ENCODE data around the gene LSM4. TPM values are rescaled to one million over a fixed set of nuclear protein-coding genes. Genes with fewer than 3 reads are reported as not detected.

Gene LSM4
- total and polyA plus RNA-seq, 2 of the 13 experiments (the other 11 are each of a cell fraction or from before 2014, with no cell fraction given): 65.8 to 166 TPM

GRCh38 chr19:18317961-18318800 is 4.7 kb downstream of the LSM4 start (continued):
- peak; percentile 81 for TF ChIP-seq TEAD3 (CRISPR knock-in tag; optimal IDR thresholded peaks at IDR 0.05; ENCODE audit: borderline replicate concordance)
- no peak for TF ChIP-seq ZFP62 (CRISPR knock-in tag; IDR thresholded peaks at IDR 0.05)
- no peak for TF ChIP-seq ZNF382 (CRISPR knock-in tag; IDR thresholded peaks at IDR 0.05; ENCODE audit: borderline replicate concordance)
- TF ChIP-seq SMYD3 (CRISPR knock-in tag; IDR thresholded peaks at IDR 0.05): no peak
- TF ChIP-seq ZNF564 (CRISPR knock-in tag; IDR thresholded peaks at IDR 0.05): no peak
- TF ChIP-seq PHF21A (CRISPR knock-in tag; IDR thresholded peaks at IDR 0.05): peak; percentile 76
- 0 out of 2 replicates have a peak, but pooled peaks have one; percentile 47 for TF ChIP-seq HDAC2 (CRISPR knock-in tag; IDR thresholded peaks at IDR 0.05)
- no peak for TF ChIP-seq POLR2AphosphoS2 (IDR thresholded peaks at IDR 0.05; ENCODE audit: low read depth, low read length)
- no peak for TF ChIP-seq NR1H2 (CRISPR knock-in tag; IDR thresholded peaks at IDR 0.05; ENCODE audit: borderline replicate concordance, low read depth)
- TF ChIP-seq, protein P1, sequence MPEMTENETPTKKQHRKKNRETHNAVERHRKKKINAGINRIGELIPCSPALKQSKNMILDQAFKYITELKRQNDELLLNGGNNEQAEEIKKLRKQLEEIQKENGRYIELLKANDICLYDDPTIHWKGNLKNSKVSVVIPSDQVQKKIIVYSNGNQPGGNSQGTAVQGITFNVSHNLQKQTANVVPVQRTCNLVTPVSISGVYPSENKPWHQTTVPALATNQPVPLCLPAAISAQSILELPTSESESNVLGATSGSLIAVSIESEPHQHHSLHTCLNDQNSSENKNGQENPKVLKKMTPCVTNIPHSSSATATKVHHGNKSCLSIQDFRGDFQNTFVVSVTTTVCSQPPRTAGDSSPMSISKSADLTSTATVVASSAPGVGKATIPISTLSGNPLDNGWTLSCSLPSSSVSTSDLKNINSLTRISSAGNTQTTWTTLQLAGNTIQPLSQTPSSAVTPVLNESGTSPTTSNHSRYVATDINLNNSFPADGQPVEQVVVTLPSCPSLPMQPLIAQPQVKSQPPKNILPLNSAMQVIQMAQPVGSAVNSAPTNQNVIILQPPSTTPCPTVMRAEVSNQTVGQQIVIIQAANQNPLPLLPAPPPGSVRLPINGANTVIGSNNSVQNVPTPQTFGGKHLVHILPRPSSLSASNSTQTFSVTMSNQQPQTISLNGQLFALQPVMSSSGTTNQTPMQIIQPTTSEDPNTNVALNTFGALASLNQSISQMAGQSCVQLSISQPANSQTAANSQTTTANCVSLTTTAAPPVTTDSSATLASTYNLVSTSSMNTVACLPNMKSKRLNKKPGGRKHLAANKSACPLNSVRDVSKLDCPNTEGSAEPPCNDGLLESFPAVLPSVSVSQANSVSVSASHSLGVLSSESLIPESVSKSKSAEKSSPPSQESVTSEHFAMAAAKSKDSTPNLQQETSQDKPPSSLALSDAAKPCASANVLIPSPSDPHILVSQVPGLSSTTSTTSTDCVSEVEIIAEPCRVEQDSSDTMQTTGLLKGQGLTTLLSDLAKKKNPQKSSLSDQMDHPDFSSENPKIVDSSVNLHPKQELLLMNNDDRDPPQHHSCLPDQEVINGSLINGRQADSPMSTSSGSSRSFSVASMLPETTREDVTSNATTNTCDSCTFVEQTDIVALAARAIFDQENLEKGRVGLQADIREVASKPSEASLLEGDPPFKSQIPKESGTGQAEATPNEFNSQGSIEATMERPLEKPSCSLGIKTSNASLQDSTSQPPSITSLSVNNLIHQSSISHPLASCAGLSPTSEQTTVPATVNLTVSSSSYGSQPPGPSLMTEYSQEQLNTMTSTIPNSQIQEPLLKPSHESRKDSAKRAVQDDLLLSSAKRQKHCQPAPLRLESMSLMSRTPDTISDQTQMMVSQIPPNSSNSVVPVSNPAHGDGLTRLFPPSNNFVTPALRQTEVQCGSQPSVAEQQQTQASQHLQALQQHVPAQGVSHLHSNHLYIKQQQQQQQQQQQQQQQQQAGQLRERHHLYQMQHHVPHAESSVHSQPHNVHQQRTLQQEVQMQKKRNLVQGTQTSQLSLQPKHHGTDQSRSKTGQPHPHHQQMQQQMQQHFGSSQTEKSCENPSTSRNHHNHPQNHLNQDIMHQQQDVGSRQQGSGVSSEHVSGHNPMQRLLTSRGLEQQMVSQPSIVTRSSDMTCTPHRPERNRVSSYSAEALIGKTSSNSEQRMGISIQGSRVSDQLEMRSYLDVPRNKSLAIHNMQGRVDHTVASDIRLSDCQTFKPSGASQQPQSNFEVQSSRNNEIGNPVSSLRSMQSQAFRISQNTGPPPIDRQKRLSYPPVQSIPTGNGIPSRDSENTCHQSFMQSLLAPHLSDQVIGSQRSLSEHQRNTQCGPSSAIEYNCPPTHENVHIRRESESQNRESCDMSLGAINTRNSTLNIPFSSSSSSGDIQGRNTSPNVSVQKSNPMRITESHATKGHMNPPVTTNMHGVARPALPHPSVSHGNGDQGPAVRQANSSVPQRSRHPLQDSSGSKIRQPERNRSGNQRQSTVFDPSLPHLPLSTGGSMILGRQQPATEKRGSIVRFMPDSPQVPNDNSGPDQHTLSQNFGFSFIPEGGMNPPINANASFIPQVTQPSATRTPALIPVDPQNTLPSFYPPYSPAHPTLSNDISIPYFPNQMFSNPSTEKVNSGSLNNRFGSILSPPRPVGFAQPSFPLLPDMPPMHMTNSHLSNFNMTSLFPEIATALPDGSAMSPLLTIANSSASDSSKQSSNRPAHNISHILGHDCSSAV (CRISPR knock-in tag; IDR thresholded peaks at IDR 0.05; ENCODE audit: borderline replicate concordance): no peak
- no peak for TF ChIP-seq FOXA1 (IDR thresholded peaks at IDR 0.05)
- no peak for TF ChIP-seq FOXA1 (CRISPR knock-in tag; IDR thresholded peaks at IDR 0.05)
- TF ChIP-seq AGO2 (optimal IDR thresholded peaks at IDR 0.05; ENCODE audit: low read depth, low read length): peak; percentile 68
- no peak for TF ChIP-seq ISX (CRISPR knock-in tag; conservative IDR thresholded peaks at IDR 0.05)
- TF ChIP-seq ZNF331 (CRISPR knock-in tag; IDR thresholded peaks at IDR 0.05): 0 out of 2 replicates have a peak, but pooled peaks have one; percentile 29
- TF ChIP-seq NFE2 (CRISPR knock-in tag; IDR thresholded peaks at IDR 0.05): no peak
- TF ChIP-seq SP4 (CRISPR knock-in tag; IDR thresholded peaks at IDR 0.05): 0 out of 2 replicates have a peak, but pooled peaks have one; percentile 31
- TF ChIP-seq, protein P2, sequence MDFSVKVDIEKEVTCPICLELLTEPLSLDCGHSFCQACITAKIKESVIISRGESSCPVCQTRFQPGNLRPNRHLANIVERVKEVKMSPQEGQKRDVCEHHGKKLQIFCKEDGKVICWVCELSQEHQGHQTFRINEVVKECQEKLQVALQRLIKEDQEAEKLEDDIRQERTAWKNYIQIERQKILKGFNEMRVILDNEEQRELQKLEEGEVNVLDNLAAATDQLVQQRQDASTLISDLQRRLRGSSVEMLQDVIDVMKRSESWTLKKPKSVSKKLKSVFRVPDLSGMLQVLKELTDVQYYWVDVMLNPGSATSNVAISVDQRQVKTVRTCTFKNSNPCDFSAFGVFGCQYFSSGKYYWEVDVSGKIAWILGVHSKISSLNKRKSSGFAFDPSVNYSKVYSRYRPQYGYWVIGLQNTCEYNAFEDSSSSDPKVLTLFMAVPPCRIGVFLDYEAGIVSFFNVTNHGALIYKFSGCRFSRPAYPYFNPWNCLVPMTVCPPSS (IDR thresholded peaks at IDR 0.05): no peak
- TF ChIP-seq TCF7 (IDR thresholded peaks at IDR 0.05; ENCODE audit: low read depth): no peak
- TF ChIP-seq ZNF878 (CRISPR knock-in tag; IDR thresholded peaks at IDR 0.05): no peak
